Upper lobe of right lung (tissue), 1 donor: ENCODE data around the gene DPH5. TPM values are rescaled to one million over a fixed set of nuclear protein-coding genes. Genes with fewer than 3 reads are reported as not detected.

ENCODE experiments used
- ATAC-seq: fragments of 200-7000 bp; cut with Tn5 transposase; one replicate; pipeline ENCODE4 v1.9.1; 2020; ENCODE audit warnings: mild to moderate bottlenecking, moderate library complexity
- DNase-seq: peaks from one replicate; pipeline ENCODE4 v3.0.0-alpha.2; 2020
- H3K27ac ChIP-seq: fragments of 200-600 bp; one replicate; pipeline ENCODE4 v1.8.0; 2022
- H3K27me3 ChIP-seq: fragments of 200-600 bp; one replicate; pipeline ENCODE4 v1.8.0; 2022; ENCODE audit warnings: mild to moderate bottlenecking
- H3K36me3 ChIP-seq: fragments of 200-600 bp; one replicate; pipeline ENCODE4 v1.8.0; 2022
- H3K4me1 ChIP-seq: fragments of 200-600 bp; one replicate; pipeline ENCODE4 v1.8.0; 2022
- H3K4me3 ChIP-seq: fragments of 200-600 bp; one replicate; pipeline ENCODE4 v1.8.0; 2022; ENCODE audit warnings: mild to moderate bottlenecking
- H3K9me3 ChIP-seq: fragments of 200-600 bp; one replicate; pipeline ENCODE4 v1.8.0; 2022
- CTCF ChIP-seq: fragments of 200-600 bp; IDR thresholded peaks from one replicate; pipeline ENCODE4 v1.8.0; 2022; ENCODE audit warnings: antibody characterized with exemption
- intact Hi-C: fragments of 100-400 bp; cut with DNase I; formaldehyde crosslinking; loops from one replicate; pipeline ENCODE4 v1.11.0; 2022
- total RNA-seq: library from RNA; stranded (reverse); fragmentation: NEBNext Ultra II Directional; extraction: Animal tissue kit (Norgen Biotek cat#: 25700); gene quantifications from one replicate; pipeline ENCODE4 v1.2.1, GENCODE V29; 2021
- donor health status: DM: no; HTN: yes; CAD: no; lungs with severe emphysema.

Gene DPH5
- total RNA-seq, 1 donor from 2014 or later: 23.8 TPM

DNA sequence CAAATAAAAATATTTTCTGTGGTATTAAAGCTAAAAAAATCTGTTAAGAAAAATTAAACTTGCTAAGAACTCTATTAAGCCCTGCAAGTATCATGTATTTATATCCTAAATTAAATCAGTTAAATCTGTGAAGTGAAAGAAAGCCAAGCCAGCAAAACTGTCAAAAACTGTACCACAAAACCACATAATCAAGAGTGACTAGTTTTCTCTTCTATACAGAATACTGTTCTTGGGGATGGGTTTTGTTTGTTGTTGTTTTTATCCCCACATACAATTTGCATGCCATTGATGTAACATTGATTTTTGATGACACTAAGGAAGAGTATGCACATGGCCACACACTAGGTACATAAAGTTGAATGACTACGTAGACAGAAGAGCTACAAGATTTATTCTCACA, 20.4 kb downstream of the DPH5 start:
- no peak overlapping the region for H3K4me3 ChIP-seq
- H3K9me3 ChIP-seq: no peaks in the 10 kb centered on the region
- intact Hi-C loops: no loop called here
- peaks cover 5% of the 10 kb centered on the region for H3K36me3 ChIP-seq
- DNase-seq (no peak), ATAC-seq (no peak)
- peaks cover 23% of the 10 kb centered on the region for H3K4me1 ChIP-seq
- H3K27ac ChIP-seq: peak overlapping the region; percentile 4
- no peaks in the 10 kb centered on the region for H3K27me3 ChIP-seq
- TF ChIP-seq CTCF: no peak

GRCh38 chr1:101004670-101005069, 20.9 kb downstream of the DPH5 start:
- Histone ChIP-seq H3K27ac (peak overlapping the region; percentile 4), H3K9me3 (no peaks in the 10 kb centered on the region), H3K36me3 (peaks cover 5% of the 10 kb centered on the region), H3K4me3 (no peak overlapping the region), H3K27me3 (no peaks in the 10 kb centered on the region), H3K4me1 (peaks cover 23% of the 10 kb centered on the region)
- no peak for TF ChIP-seq CTCF
- peak; percentile 57 for ATAC-seq
- DNase-seq: no peak
- intact Hi-C loops: no loop called here

GRCh38 chr1:101004061-101004460, 21.5 kb downstream of the DPH5 start:
- no peaks in the 10 kb centered on the region for H3K27me3 ChIP-seq
- DNase-seq: no peak
- H3K27ac ChIP-seq: no peak overlapping the region
- peaks cover 23% of the 10 kb centered on the region for H3K4me1 ChIP-seq
- peaks cover 5% of the 10 kb centered on the region for H3K36me3 ChIP-seq
- ATAC-seq: peak; percentile 87
- H3K4me3 ChIP-seq: no peak overlapping the region
- no peak for TF ChIP-seq CTCF
- H3K9me3 ChIP-seq: no peaks in the 10 kb centered on the region
- intact Hi-C loops: no loop called here

GRCh38 chr1:101003012-101003650, 22.5 kb downstream of the DPH5 start:
- Histone ChIP-seq H3K4me3 (no peak overlapping the region), H3K4me1 (peaks cover 23% of the 10 kb centered on the region), H3K27me3 (no peaks in the 10 kb centered on the region), H3K9me3 (no peaks in the 10 kb centered on the region), H3K27ac (no peak overlapping the region), H3K36me3 (peaks cover 5% of the 10 kb centered on the region)
- no peak for DNase-seq
- ATAC-seq: no peak
- intact Hi-C loops: no loop called here
- no peak for TF ChIP-seq CTCF

DNA sequence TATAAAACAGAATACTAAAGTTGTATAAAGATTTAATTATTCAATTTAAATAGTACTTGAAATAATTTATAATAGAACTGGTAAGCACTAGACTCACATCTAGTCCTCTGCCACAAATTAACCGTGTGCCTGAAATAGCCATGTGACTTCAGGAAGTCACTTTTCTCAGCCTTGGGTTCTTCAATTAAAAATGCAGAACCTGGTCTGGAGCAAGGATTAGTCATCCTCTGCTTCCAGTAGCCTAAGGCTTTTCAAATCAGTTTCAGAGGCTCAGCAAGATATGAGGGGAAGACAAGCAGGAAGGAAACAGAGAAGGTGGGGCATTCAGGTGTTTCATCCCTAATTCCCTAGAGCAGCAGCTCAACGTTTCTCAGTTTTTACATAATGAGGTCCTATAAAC, 23.0 kb downstream of the DPH5 start:
- no peak for TF ChIP-seq CTCF
- Histone ChIP-seq H3K4me3 (no peak overlapping the region), H3K27ac (no peak overlapping the region), H3K4me1 (peaks cover 23% of the 10 kb centered on the region), H3K27me3 (no peaks in the 10 kb centered on the region), H3K9me3 (no peaks in the 10 kb centered on the region), H3K36me3 (peaks cover 5% of the 10 kb centered on the region)
- intact Hi-C loops: no loop called here
- peak; percentile 72 for ATAC-seq
- DNase-seq: no peak
